K562 (cell line): ENCODE data around the gene ANO3. TPM values are rescaled to one million over a fixed set of nuclear protein-coding genes. Genes with fewer than 3 reads are reported as not detected.
"Not testable (repeated sequence)": the region's sequence is repeated elsewhere in the genome, so short reads cannot be mapped to it uniquely, and the experiment has no call there.

Experiments
- ATAC-seq: fragments of 200-7000 bp; cut with Tn5 transposase; 3 replicates; pipeline ENCODE4 v1.9.1; 2020; ENCODE audit warnings: moderate library complexity
- BruUV-seq: library from RNA; stranded (reverse); fragments of 400-500 nt; replicated peaks from 2 replicates; lab custom pipeline; 2021; lab: Mats Ljungman, UMichigan
- CTCF ChIA-PET: fragments of 300-600 bp; formaldehyde crosslinking; extraction: SDS; loops from one replicate; lab custom pipeline; 2021; ENCODE audit warnings: low intra/inter-chr PET ratio; lab: Yijun Ruan, JAX
- POLR2A ChIA-PET: fragments of 300-600, 350-650 bp; sonication (Branson Sonifier 250); formaldehyde crosslinking; extraction: SDS; loops from one replicate; lab custom pipeline; 2021; ENCODE audit warnings: antibody characterized with exemption, inconsistent platforms; lab: Yijun Ruan, JAX
- DNase-seq, 4 experiments: peaks; one replicate each; pipeline versions ENCODE4 v3.0.0 to v3.0.0-alpha.2; 2011 to 2018; ENCODE audit warnings: low spot score in 3 of 4, mixed read lengths in 3 of 4; ENCODE audit errors: extremely low read depth in 1 of 4
- FAIRE-seq: peaks from 2 replicates; lab custom pipeline; 2011; peaks lifted over from hg19 to GRCh38; lab: Jason Lieb, UNC
- H2AFZ ChIP-seq: 2 replicates; pipeline ENCODE4 v1.6.0; 2011; ENCODE audit warnings: low read depth, low read length, control low read depth, inconsistent platforms
- H3K27ac ChIP-seq: fragments of 200-600 bp; 3 replicates; pipeline ENCODE4 v1.8.0; 2011; ENCODE audit warnings: low read depth, mild to moderate bottlenecking, control low read depth, inconsistent platforms, low read length, moderate library complexity, mixed read lengths; ENCODE audit errors: extremely low read depth
- H3K27me3 ChIP-seq, 2 experiments: fragments of 300-600 bp in 1 of 2; 2 replicates in 1 of 2; 3 replicates in 1 of 2; pipeline versions ENCODE4 v1.6.0 to v1.8.0; 2011; ENCODE audit warnings: inconsistent platforms in 2 of 2, low read length in 2 of 2, mild to moderate bottlenecking in 1 of 2, mixed read lengths in 1 of 2, moderate library complexity in 1 of 2; ENCODE audit not compliant: control insufficient read depth in 2 of 2, insufficient read depth in 2 of 2
- H3K36me3 ChIP-seq: fragments of 300-600 bp; 3 replicates; pipeline ENCODE4 v1.8.0; 2011; ENCODE audit warnings: mild to moderate bottlenecking, low read length, inconsistent platforms; ENCODE audit not compliant: control insufficient read depth, insufficient read depth
- H3K4me1 ChIP-seq, 2 experiments: fragments of 200-600 bp in 1 of 2; replicated peaks in 1 of 2; 2 replicates in 1 of 2; 3 replicates in 1 of 2; pipeline versions ENCODE4 v1.5.1 to v1.8.0; 2011; ENCODE audit warnings: inconsistent platforms in 2 of 2, low read length in 2 of 2, mild to moderate bottlenecking in 1 of 2, mixed read lengths in 1 of 2, moderate library complexity in 1 of 2; ENCODE audit not compliant: control insufficient read depth in 2 of 2, insufficient read depth in 2 of 2
- H3K4me2 ChIP-seq: 2 replicates; pipeline ENCODE4 v1.6.1; 2011; ENCODE audit warnings: low read length, control low read depth, inconsistent platforms, mixed read lengths; ENCODE audit not compliant: insufficient read depth
- H3K4me3 ChIP-seq: fragments of 200-600 bp; sonication (generic), shearing (Covaris generic); 2 replicates; pipeline ENCODE4 v1.5.1; 2016; ENCODE audit warnings: control low read depth, inconsistent platforms
- H3K79me2 ChIP-seq: fragments of 200-600 bp; 3 replicates; pipeline ENCODE4 v1.8.0; 2011; ENCODE audit warnings: low read length, inconsistent platforms; ENCODE audit not compliant: control insufficient read depth, insufficient read depth
- H3K9ac ChIP-seq, 2 experiments: 2 replicates each; pipeline versions ENCODE4 v1.6.0 to v1.6.1; 2011; ENCODE audit warnings: low read depth in 2 of 2, low read length in 2 of 2, control low read depth in 1 of 2, inconsistent platforms in 1 of 2, mild to moderate bottlenecking in 1 of 2, mixed read lengths in 1 of 2; ENCODE audit not compliant: insufficient read depth in 1 of 2
- H3K9me1 ChIP-seq: one replicate; pipeline ENCODE4 v1.6.0; 2011; ENCODE audit warnings: inconsistent platforms, mild to moderate bottlenecking, low read length, moderate library complexity; ENCODE audit not compliant: control insufficient read depth, insufficient read depth
- H3K9me3 ChIP-seq: replicated peaks from 2 replicates; pipeline ENCODE4 v1.5.1; 2011; ENCODE audit warnings: low read depth, low read length, inconsistent platforms; ENCODE audit not compliant: control insufficient read depth, insufficient read depth
- H4K20me1 ChIP-seq: replicated peaks from 2 replicates; pipeline ENCODE4 v1.6.1; 2011; ENCODE audit warnings: low read length, inconsistent platforms, mixed read lengths; ENCODE audit not compliant: control insufficient read depth, insufficient read depth
- CCNT2 ChIP-seq: IDR thresholded peaks from 2 replicates; pipeline ENCODE4 v1.6.1; 2011; ENCODE audit warnings: borderline replicate concordance, low read depth, mild to moderate bottlenecking, moderate library complexity, mixed read lengths, low read length; ENCODE audit not compliant: insufficient read length; ENCODE audit errors: extremely low read depth
- FOXA3 ChIP-seq, 2 experiments: fragments of 450-650 bp in 1 of 2; sonication (generic) in 1 of 2; formaldehyde crosslinking; IDR thresholded peaks in 1 of 2; conservative IDR thresholded peaks in 1 of 2; 2 replicates each; pipeline versions ENCODE4 v1.4.0 to v1.8.0; 2020 to 2022; ENCODE audit warnings: mild to moderate bottlenecking in 2 of 2, missing genetic modification reagents in 1 of 2
- FOXK1 ChIP-seq: sonication (generic); formaldehyde crosslinking; IDR thresholded peaks from 2 replicates; pipeline ENCODE4 v1.8.0; 2022; ENCODE audit warnings: missing genetic modification reagents, mild to moderate bottlenecking, borderline replicate concordance
- MIER1 ChIP-seq: fragments of 450-650 bp; IDR thresholded peaks from 2 replicates; pipeline ENCODE4 v1.6.1; 2016; ENCODE audit warnings: antibody characterized with exemption, mild to moderate bottlenecking, low read depth
- NCOA6 ChIP-seq: fragments of 450-650 bp; IDR thresholded peaks from 2 replicates; pipeline ENCODE4 v1.6.1; 2017; ENCODE audit warnings: mild to moderate bottlenecking
- SFPQ ChIP-seq: fragments of 200-400 bp; formaldehyde crosslinking; IDR thresholded peaks from 2 replicates; pipeline ENCODE4 v1.6.1; 2017; ENCODE audit warnings: mild to moderate bottlenecking, low read depth, low read length, moderate library complexity
- TARDBP ChIP-seq: fragments of 450-650 bp; IDR thresholded peaks from 2 replicates; pipeline ENCODE4 v1.6.1; 2016
- ZNF282 ChIP-seq: sonication (generic); formaldehyde crosslinking; IDR thresholded peaks from 2 replicates; pipeline ENCODE4 v1.8.1; 2023; ENCODE audit warnings: missing genetic modification reagents
- ZNF318 ChIP-seq, 2 experiments: fragments of 450-650 bp; IDR thresholded peaks; 2 replicates each; pipeline ENCODE4 v1.6.1; 2016; ENCODE audit warnings: mild to moderate bottlenecking in 2 of 2, borderline replicate concordance in 1 of 2, low read depth in 1 of 2, moderate library complexity in 1 of 2
- WGBS: fragments of 100-300 bp; shearing (Covaris generic); methylation state at CpG from one replicate; pipeline ENCODE4 v1.1.6; 2016; ENCODE audit warnings: low coverage, mixed read lengths; ENCODE audit not compliant: insufficient coverage; ENCODE audit errors: missing lambda C conversion rate; 5-methylcytosine and 5-hydroxymethylcytosine counted together
- in situ Hi-C: fragments of 300-500 bp; cut with MboI; formaldehyde crosslinking; loops from 4 replicates; pipeline ENCODE4 v1.15.0; 2018; ENCODE audit warnings: inconsistent platforms, mixed read lengths
- intact Hi-C: fragments of 100-400 bp; cut with micrococcal nuclease; formaldehyde crosslinking; loops from 2 replicates; pipeline ENCODE4 v1.14.2; 2022
- polyA plus RNA-seq, 8 experiments: library from polyadenylated mRNA; depleted of rRNA in 4 of 8; stranded (reverse) in 5 of 8; unstranded in 3 of 8; fragments of >200 nt; fragmentation: Nextera tagmentation in 2 of 8; fragmentation: Illumina TruSeq in 1 of 8; extraction: Ambion mirVana in 2 of 8; extraction: Trizol in 1 of 8; gene quantifications; 2 replicates each; pipeline versions ENCODE4 v1.2.1 to v1.2.3, GENCODE V29; 2011 to 2014; ENCODE audit warnings: inconsistent platforms in 1 of 8, missing spikeins in 1 of 8
- total RNA-seq, 7 experiments: library from RNA; depleted of rRNA in 6 of 7; stranded (reverse); fragments of >200 nt in 6 of 7; fragmentation: Illumina TruSeq in 2 of 7; extraction: Trizol in 2 of 7; gene quantifications; 2 replicates each; pipeline versions ENCODE4 v1.2.1 to v1.2.3, GENCODE V29; 2011 to 2021; ENCODE audit warnings: low replicate concordance in 1 of 7

The ANO3 gene
- total and polyA plus RNA-seq, 9 of the 15 experiments (the other 6 are each of a cell fraction or from before 2014, with no cell fraction given), result 0.01 to 0.13 (median 0.04) TPM; not detected in 1

- TF ChIP-seq ZNF318 (IDR thresholded peaks at IDR 0.05; ENCODE audit: borderline replicate concordance in 1 of 2, low read depth in 1 of 2) (no peak), SFPQ (no peak), CCNT2 (no peak), NCOA6 (no peak), MIER1 (no peak), FOXK1 (no peak), ZNF282 (no peak), TARDBP (no peak), FOXA3 (CRISPR knock-in tag; conservative IDR thresholded peaks at IDR 0.05 in 1 of 2, IDR thresholded peaks at IDR 0.05 in 1 of 2) (no peak)
These were observed 300.8 kb downstream of the ANO3 start (continued) for GRCh38 chr11:26632691-26633159.

GRCh38 chr11:26643314-26643713 lies 311.4 kb downstream of the ANO3 start:
- H3K4me1 ChIP-seq, ATAC-seq, H3K36me3 ChIP-seq, H3K79me2 ChIP-seq, H3K4me2 ChIP-seq, H3K9ac ChIP-seq, H2AFZ ChIP-seq, POLR2A ChIA-PET, FAIRE-seq, BruUV-seq, H3K9me1 ChIP-seq, H3K9me3 ChIP-seq, CTCF ChIA-PET, H3K4me3 ChIP-seq, DNase-seq, intact Hi-C loops, H3K27ac ChIP-seq, H3K27me3 ChIP-seq, H4K20me1 ChIP-seq, in situ Hi-C loops: not testable (repeated sequence)
- WGBS, result 0% methylated on average over 9 of the region's 10 CpGs
